Measurements from ENCODE around the gene DENND11. TPM values are rescaled to one million over a fixed set of nuclear protein-coding genes. Genes with fewer than 3 reads are reported as not detected.

DENND11 gene, protein sequence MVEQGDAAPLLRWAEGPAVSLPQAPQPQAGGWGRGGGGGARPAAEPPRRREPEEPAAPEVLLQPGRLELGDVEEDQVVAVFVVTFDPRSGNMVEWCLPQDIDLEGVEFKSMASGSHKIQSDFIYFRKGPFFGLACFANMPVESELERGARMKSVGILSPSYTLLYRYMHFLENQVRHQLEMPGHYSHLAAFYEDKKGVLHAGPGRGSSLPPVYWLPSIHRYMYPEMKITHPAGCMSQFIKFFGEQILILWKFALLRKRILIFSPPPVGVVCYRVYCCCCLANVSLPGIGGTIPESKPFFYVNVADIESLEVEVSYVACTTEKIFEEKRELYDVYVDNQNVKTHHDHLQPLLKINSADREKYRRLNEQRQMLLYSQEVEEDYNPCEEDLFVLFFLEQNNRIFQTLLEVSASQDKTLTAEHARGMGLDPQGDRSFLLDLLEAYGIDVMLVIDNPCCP
- 34.1 TPM for total RNA-seq
- long read RNA-seq, full-length matches to known transcripts, result 16 of 39 reads
- long read RNA-seq, partial matches to known transcripts, result 11 of 39 reads
- long read RNA-seq, other reads (novel, unspliced or antisense), result 12 of 39 reads

DNA sequence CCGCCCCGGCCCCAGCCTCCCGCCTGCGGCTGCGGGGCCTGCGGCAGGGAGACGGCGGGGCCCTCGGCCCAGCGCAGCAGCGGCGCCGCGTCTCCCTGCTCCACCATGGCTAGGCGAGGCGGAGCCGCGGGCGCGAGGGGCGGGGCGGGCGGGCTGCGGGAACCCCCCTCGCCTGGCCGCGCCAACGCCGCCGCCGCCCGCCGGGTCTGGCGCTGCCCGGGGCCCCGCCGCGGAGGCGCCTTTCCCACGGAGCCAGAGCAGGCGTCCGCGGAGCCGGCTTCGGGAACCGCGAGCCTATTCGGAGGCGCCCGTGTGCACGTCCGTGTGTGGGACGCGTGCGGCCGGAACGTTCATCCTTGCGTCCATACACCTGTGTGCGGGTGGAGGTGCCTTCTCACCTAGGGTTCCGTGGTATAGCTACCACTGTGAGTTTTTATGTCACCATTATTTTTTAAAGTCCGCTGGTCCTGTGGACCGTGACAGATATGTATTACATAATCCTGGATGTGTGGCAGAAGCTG, at the start of gene DENND11:
TSS of gene DENND11 (minus strand) at position 120 of the 521 bp plus-strand sequence. CDS start at position 107, 13 bp downstream.
- H3K27me3 ChIP-seq (ENCODE audit: low read depth), result no peaks in the 10 kb centered on the region
- intact Hi-C loops (cut with DNase I), result no loop called here
- H3K4me1 ChIP-seq, result peaks cover 34% of the 10 kb centered on the region
- no peaks in the 10 kb centered on the region for H3K9me3 ChIP-seq
- peak within 1 kb of the TSS; percentile 82 for H3K27ac ChIP-seq
- H3K4me3 ChIP-seq, result peak within 1 kb of the TSS; percentile 76
- peak; percentile 83 to 88 for ATAC-seq
- H3K36me3 ChIP-seq, result no peaks in the 10 kb centered on the region
- peak; percentile 70 for DNase-seq
- TF ChIP-seq, protein P1, sequence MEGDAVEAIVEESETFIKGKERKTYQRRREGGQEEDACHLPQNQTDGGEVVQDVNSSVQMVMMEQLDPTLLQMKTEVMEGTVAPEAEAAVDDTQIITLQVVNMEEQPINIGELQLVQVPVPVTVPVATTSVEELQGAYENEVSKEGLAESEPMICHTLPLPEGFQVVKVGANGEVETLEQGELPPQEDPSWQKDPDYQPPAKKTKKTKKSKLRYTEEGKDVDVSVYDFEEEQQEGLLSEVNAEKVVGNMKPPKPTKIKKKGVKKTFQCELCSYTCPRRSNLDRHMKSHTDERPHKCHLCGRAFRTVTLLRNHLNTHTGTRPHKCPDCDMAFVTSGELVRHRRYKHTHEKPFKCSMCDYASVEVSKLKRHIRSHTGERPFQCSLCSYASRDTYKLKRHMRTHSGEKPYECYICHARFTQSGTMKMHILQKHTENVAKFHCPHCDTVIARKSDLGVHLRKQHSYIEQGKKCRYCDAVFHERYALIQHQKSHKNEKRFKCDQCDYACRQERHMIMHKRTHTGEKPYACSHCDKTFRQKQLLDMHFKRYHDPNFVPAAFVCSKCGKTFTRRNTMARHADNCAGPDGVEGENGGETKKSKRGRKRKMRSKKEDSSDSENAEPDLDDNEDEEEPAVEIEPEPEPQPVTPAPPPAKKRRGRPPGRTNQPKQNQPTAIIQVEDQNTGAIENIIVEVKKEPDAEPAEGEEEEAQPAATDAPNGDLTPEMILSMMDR (IDR thresholded peaks at IDR 0.05), result no peak

DNA sequence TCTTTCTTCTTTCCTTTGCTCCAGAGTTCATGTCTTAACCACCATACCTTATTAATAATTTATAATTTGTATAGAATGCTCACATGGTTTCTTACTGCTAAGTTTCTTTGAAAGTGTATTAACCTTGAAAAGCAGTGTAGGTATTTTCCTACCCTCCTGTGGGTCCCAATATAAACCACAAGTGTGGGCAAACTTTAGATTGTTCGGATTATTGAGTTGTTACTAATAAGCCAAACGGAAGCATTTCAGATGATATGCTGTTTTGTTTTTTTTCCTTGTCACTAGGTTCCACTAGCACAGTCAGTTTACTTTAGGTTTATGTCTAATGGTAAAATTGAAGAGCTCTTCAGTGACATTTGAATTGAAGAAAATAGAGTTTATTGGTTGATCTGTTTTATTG, 46.4 kb upstream of the DENND11 start:
- DNase-seq, result no peak
- Histone ChIP-seq H3K27me3 (ENCODE audit: low read depth) (no peaks in the 10 kb centered on the region), H3K4me3 (no peak overlapping the region), H3K4me1 (no peaks in the 10 kb centered on the region), H3K36me3 (peaks cover 100% of the 10 kb centered on the region), H3K9me3 (peaks cover 29% of the 10 kb centered on the region), H3K27ac (no peak overlapping the region)
- intact Hi-C loops (cut with DNase I), result no loop called here
- no peak for ATAC-seq
- TF ChIP-seq, protein P1 (IDR thresholded peaks at IDR 0.05), result no peak

DNA sequence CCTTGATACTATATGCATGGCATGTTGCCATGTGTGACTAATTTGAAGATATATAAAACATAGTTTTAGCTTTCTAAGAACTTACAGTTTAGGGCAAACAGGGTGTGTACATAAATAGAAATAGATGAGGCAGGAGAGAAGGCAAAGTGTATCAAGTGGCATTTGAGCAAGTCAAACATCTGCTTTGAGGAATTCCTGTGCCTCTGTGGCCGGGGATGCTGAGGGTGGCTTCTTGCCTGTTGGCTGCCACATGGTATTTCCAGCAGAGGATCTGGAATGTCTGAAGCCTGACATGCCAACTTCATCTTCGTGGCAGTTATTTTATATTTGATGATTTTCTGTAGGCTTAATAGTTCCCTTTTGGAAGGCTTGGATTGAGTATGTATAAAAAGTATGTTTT, 42.2 kb upstream of the DENND11 start:
- no peaks in the 10 kb centered on the region for H3K9me3 ChIP-seq
- intact Hi-C loops (cut with DNase I), result no loop called here
- no peak for ATAC-seq

DNA sequence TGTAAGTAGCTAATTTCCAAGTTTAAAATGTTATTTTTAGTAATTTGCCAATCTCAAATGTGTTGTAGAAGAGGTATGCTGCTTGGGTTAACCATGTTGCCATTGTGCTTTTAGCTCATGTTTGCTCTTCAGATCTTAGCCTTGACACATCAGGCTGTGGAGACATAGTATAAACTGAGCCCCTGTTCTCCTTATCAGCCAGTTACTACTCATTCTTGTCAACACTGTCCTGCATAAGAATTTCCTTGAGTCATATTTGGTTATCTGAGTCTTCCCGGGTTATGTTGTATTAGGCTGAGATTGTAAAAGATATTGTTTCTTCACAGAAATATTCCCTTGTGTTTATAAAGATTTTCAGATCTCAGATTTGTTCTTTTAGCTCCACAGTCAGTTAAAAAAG, 40.3 kb upstream of the DENND11 start:
- H3K27ac ChIP-seq, result no peak overlapping the region
- ATAC-seq, result no peak
- no peaks in the 10 kb centered on the region for H3K27me3 ChIP-seq (ENCODE audit: low read depth)
- no peaks in the 10 kb centered on the region for H3K9me3 ChIP-seq
- intact Hi-C loops (cut with DNase I), result no loop called here
- H3K4me3 ChIP-seq, result no peak overlapping the region
- TF ChIP-seq, protein P1 (IDR thresholded peaks at IDR 0.05), result no peak
- peaks cover 78% of the 10 kb centered on the region for H3K36me3 ChIP-seq
- DNase-seq, result no peak
- peaks cover 30% of the 10 kb centered on the region for H3K4me1 ChIP-seq

More for the DNA sequence above, 42.2 kb upstream of the DENND11 start:
- no peaks in the 10 kb centered on the region for H3K27me3 ChIP-seq (ENCODE audit: low read depth)
- peaks cover 21% of the 10 kb centered on the region for H3K4me1 ChIP-seq
- H3K4me3 ChIP-seq, result no peak overlapping the region
- no peak for DNase-seq
- TF ChIP-seq, protein P1 (IDR thresholded peaks at IDR 0.05), result no peak
- H3K36me3 ChIP-seq, result peaks cover 97% of the 10 kb centered on the region
- no peak overlapping the region for H3K27ac ChIP-seq

DNA sequence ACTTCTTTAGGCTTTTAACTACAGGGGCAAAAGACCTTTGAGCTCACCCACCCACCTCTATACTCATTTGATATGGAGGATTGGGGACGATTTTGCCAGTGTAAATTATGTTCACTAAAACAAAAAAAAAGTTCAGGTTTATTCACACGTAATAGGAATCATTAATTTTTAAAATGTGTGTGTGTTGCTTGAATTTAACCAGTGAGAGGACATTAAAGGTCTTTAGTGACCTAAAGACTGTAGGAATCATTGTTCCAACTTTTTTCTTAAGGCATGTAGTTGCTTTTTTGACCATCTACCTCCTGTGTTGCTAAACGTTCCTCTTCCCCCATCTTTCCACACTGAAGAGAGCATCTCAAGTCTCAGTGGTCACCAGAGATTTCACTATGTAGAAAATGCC, 37.3 kb upstream of the DENND11 start:
- Histone ChIP-seq H3K9me3 (no peaks in the 10 kb centered on the region), H3K4me1 (peaks cover 33% of the 10 kb centered on the region), H3K27me3 (ENCODE audit: low read depth) (no peaks in the 10 kb centered on the region), H3K27ac (no peak overlapping the region), H3K4me3 (peak overlapping the region; percentile 80), H3K36me3 (peaks cover 48% of the 10 kb centered on the region)
- DNase-seq, result no peak
- intact Hi-C loops (cut with DNase I), result no loop called here
- TF ChIP-seq, protein P1 (IDR thresholded peaks at IDR 0.05), result no peak
- no peak for ATAC-seq
